Natural killer cell treated with Interleukin-12 subunit alpha and Interleukin-12 subunit beta and Interleukin-15 and Interleukin-18, amount 100 ng/mL, for 72 hours (primary cell): Measurements from ENCODE around the gene PAX9. TPM values are rescaled to one million over a fixed set of nuclear protein-coding genes. Genes with fewer than 3 reads are reported as not detected.

ENCODE experiments used
- ATAC-seq, 2 donors: fragments of 150-1000 bp; cut with Tn5 transposase in 1 of 2; sonication (Bioruptor Pico), chemical (Tn5 transposase) in 1 of 2; 2 replicates each; pipeline ENCODE4 v1.10.0; 2021
- DNase-seq: peaks from one replicate; pipeline ENCODE4 v3.0.0; 2022; ENCODE audit warnings: low spot score
- H3K27ac Mint-ChIP-seq, 2 donors: 1 replicate in 1 of 2; 2 replicates in 1 of 2; pipeline ENCODE4 v1.8.0; 2022; ENCODE audit warnings: mixed read lengths in 2 of 2, mild to moderate bottlenecking in 1 of 2, moderate library complexity in 1 of 2
- H3K27me3 Mint-ChIP-seq, 2 donors: 1 replicate in 1 of 2; 2 replicates in 1 of 2; pipeline ENCODE4 v1.8.0; 2022; ENCODE audit warnings: mixed read lengths in 2 of 2
- H3K36me3 Mint-ChIP-seq: one replicate; pipeline ENCODE4 v1.8.0; 2022; ENCODE audit warnings: mixed read lengths
- H3K4me1 Mint-ChIP-seq, 2 donors: 1 replicate in 1 of 2; 2 replicates in 1 of 2; pipeline ENCODE4 v1.8.0; 2022; ENCODE audit warnings: low read depth in 2 of 2, mixed read lengths in 2 of 2, mild to moderate bottlenecking in 1 of 2
- H3K4me3 Mint-ChIP-seq: one replicate; pipeline ENCODE4 v1.8.0; 2022; ENCODE audit warnings: mixed read lengths
- H3K9me3 Mint-ChIP-seq: 2 replicates; pipeline ENCODE4 v1.8.0; 2022; ENCODE audit warnings: mixed read lengths
- total RNA-seq, 2 donors: library from RNA; stranded (reverse); gene quantifications; one replicate each; pipeline ENCODE4 v1.2.3, GENCODE V29; 2022

The PAX9 gene
- total RNA-seq, 2 donors from 2014 or later, result not detected

DNA sequence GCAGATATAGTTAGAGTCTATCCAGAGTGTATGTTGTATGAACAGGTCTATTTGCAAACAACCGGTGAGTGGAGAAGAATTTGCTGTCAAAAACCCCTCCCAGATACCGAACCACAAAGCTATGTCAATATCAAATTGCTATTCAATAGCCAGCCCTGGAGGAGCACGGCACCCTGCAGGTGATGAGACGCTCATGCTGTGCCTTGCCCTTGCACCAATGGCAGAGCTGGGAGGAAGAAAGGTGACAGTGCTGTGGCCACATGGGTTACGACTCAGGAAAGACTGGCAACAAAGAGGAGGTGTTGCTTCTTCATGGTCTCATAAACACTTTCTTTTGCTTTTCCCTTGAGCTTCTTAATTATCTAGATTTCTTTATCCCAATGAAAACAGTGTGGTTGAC, 55.7 kb downstream of the PAX9 start:
- no peak for ATAC-seq

GRCh38 chr14:36718216-36718615, 56.6 kb downstream of the PAX9 start:
- Mint-ChIP-seq H3K9me3 (peaks cover 8% of the 10 kb centered on the region), H3K27me3 (no peaks in the 10 kb centered on the region), H3K36me3 (no peaks in the 10 kb centered on the region), H3K4me1 (no peaks in the 10 kb centered on the region), H3K4me3 (no peak overlapping the region), H3K27ac (no peak overlapping the region)
- DNase-seq (no peak), ATAC-seq (no peak)

More for the DNA sequence above, 55.7 kb downstream of the PAX9 start:
- no peaks in the 10 kb centered on the region for H3K36me3 Mint-ChIP-seq
- no peaks in the 10 kb centered on the region for H3K27me3 Mint-ChIP-seq
- no peak for DNase-seq
- H3K9me3 Mint-ChIP-seq, result peaks cover 8% of the 10 kb centered on the region
- no peak overlapping the region for H3K27ac Mint-ChIP-seq
- no peaks in the 10 kb centered on the region for H3K4me1 Mint-ChIP-seq
- H3K4me3 Mint-ChIP-seq, result no peak overlapping the region

- no peak for DNase-seq
Observed at GRCh38 chr14:36719823-36720222, 58.2 kb downstream of the PAX9 start.

DNA sequence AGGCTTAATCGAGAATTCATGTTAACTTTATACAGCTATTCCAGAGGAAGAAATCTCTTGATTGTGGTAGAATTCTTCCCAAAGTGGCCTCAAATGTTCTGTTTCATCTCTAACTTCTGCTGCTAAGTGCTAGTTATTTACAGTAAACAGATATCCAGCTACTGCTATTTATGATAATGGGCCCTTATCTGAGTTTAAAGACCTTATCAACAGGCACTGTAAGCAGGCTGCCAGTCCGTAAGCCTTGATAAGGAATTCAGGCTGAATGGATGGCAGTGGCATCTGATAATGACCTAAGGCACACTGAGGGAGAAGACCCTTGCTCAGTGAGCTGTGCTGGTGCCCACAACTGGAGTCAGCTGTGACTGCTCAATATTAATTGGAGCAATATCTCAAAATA, 59.0 kb downstream of the PAX9 start:
- H3K4me1 Mint-ChIP-seq, result no peaks in the 10 kb centered on the region
- H3K9me3 Mint-ChIP-seq, result peaks cover 5% of the 10 kb centered on the region
- ATAC-seq, result no peak
- no peak overlapping the region for H3K4me3 Mint-ChIP-seq
- H3K27me3 Mint-ChIP-seq, result no peaks in the 10 kb centered on the region
- no peaks in the 10 kb centered on the region for H3K36me3 Mint-ChIP-seq
- H3K27ac Mint-ChIP-seq, result no peak overlapping the region
- no peak for DNase-seq

More at GRCh38 chr14:36719823-36720222, 58.2 kb downstream of the PAX9 start:
- Mint-ChIP-seq H3K27ac (no peak overlapping the region), H3K4me3 (no peak overlapping the region), H3K27me3 (no peaks in the 10 kb centered on the region), H3K36me3 (no peaks in the 10 kb centered on the region), H3K9me3 (peaks cover 5% of the 10 kb centered on the region), H3K4me1 (no peaks in the 10 kb centered on the region)
- ATAC-seq, result no peak

DNA sequence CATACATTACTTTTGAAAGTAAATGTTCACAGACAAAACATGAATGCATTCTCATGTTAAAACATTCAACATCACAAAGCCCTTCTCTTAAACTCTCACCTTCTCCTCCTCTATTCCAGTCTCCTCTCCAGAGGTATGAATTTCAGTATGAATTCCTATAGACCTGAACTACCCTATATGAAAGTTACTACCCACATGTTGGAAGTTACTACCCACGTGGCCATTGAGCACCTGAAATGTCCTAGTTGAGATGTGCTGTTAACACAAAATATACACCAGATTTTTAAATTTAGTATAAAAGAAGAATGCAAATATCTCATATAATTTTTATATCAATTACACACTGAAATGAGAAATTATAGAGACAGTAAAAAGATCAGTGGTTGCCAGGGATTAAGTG, 60.2 kb downstream of the PAX9 start:
- ATAC-seq (no peak), DNase-seq (no peak)
- H3K27ac Mint-ChIP-seq, result no peak overlapping the region
- H3K27me3 Mint-ChIP-seq, result no peaks in the 10 kb centered on the region
- peaks cover 5% of the 10 kb centered on the region for H3K9me3 Mint-ChIP-seq
- no peak overlapping the region for H3K4me3 Mint-ChIP-seq
- H3K36me3 Mint-ChIP-seq, result no peaks in the 10 kb centered on the region
- H3K4me1 Mint-ChIP-seq, result no peaks in the 10 kb centered on the region

DNA sequence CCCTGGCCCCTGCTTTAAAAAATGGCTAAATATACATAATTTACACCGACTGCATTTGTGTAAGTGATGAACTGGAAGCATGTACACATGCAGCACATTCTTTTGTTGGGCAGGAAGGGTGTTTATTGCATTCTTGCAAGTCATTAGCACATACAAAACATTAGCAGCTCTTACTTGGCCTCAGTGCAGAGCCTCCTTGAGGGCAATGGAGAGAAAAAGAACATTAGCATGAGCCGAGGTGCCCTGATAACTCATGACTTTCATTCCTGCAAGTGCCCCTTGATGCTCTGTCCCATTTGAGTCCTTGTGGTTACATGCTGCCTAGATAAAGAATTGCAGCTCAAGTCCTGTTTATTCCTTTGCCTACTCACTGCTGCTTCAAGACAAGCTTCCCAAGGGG, 61.9 kb downstream of the PAX9 start:
- Mint-ChIP-seq H3K4me1 (no peaks in the 10 kb centered on the region), H3K36me3 (no peaks in the 10 kb centered on the region), H3K27me3 (no peaks in the 10 kb centered on the region), H3K27ac (no peak overlapping the region), H3K4me3 (no peak overlapping the region), H3K9me3 (no peaks in the 10 kb centered on the region)
- ATAC-seq (no peak), DNase-seq (no peak)

DNA sequence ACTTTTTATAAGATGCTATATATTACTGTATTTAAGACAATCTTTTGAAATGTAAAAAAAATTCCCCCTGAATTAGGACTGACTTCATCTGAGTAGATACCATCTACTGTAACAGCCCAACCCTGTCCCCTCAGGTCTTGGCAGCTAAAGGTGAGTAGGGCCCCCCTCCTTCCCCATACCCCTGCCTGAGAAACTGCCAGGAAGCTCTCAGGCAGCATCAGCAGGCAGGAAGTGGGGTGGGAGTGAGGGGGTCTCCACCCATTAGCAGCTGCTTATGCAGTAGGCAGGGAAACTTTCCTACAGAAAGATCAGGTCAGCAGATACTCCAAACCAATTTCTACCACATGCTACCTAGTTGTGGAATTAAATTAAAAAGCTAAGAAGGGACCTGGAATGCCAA, 62.5 kb downstream of the PAX9 start:
- H3K27me3 Mint-ChIP-seq, result no peaks in the 10 kb centered on the region
- no peaks in the 10 kb centered on the region for H3K36me3 Mint-ChIP-seq
- H3K9me3 Mint-ChIP-seq, result no peaks in the 10 kb centered on the region
- DNase-seq, result no peak
- no peak for ATAC-seq
- no peaks in the 10 kb centered on the region for H3K4me1 Mint-ChIP-seq
- no peak overlapping the region for H3K27ac Mint-ChIP-seq
- H3K4me3 Mint-ChIP-seq, result no peak overlapping the region

- Mint-ChIP-seq H3K4me3 (no peak overlapping the region), H3K9me3 (no peaks in the 10 kb centered on the region), H3K4me1 (no peaks in the 10 kb centered on the region), H3K27me3 (no peaks in the 10 kb centered on the region), H3K27ac (no peak overlapping the region), H3K36me3 (no peaks in the 10 kb centered on the region)
- ATAC-seq (no peak), DNase-seq (no peak)
Observed at GRCh38 chr14:36726128-36726527, 64.5 kb downstream of the PAX9 start.

Other genes starting within 250 kb of the PAX9 start
- gene NKX2-1, start 141.6 kb upstream of the PAX9 start, total RNA-seq, result not detected
- not detected for gene NKX2-8, start 79.2 kb upstream of the PAX9 start, total RNA-seq